ENCODE measurements around the gene MEP1A.
"Not testable (repeated sequence)": the region's sequence is repeated elsewhere in the genome, so short reads cannot be mapped to it uniquely, and the experiment has no call there.

The MEP1A gene, protein sequence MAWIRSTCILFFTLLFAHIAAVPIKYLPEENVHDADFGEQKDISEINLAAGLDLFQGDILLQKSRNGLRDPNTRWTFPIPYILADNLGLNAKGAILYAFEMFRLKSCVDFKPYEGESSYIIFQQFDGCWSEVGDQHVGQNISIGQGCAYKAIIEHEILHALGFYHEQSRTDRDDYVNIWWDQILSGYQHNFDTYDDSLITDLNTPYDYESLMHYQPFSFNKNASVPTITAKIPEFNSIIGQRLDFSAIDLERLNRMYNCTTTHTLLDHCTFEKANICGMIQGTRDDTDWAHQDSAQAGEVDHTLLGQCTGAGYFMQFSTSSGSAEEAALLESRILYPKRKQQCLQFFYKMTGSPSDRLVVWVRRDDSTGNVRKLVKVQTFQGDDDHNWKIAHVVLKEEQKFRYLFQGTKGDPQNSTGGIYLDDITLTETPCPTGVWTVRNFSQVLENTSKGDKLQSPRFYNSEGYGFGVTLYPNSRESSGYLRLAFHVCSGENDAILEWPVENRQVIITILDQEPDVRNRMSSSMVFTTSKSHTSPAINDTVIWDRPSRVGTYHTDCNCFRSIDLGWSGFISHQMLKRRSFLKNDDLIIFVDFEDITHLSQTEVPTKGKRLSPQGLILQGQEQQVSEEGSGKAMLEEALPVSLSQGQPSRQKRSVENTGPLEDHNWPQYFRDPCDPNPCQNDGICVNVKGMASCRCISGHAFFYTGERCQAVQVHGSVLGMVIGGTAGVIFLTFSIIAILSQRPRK

DNA sequence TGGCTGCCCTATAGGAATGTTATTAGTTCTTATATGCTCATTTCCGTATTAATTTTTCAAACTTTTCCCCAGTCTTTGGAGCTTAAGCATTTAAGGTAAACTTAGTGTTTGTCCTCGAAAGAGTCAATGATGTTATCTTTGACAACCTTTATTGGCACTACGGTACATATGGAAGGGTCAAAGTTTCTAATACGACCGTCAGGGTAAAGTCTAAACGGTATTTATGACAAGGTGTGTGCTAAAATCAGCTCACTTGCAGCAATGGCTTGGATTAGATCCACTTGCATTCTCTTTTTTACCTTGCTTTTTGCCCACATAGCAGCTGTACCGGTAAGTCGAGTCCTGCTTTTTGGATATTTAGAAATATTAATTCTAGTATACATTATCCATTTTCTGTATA lies at the start of gene MEP1A:
MEP1A (plus strand) TSS at position 252 of the 400 bp plus-strand sequence; CDS start at position 262, 10 bp downstream.
- DNase-seq, result no peak

DNA sequence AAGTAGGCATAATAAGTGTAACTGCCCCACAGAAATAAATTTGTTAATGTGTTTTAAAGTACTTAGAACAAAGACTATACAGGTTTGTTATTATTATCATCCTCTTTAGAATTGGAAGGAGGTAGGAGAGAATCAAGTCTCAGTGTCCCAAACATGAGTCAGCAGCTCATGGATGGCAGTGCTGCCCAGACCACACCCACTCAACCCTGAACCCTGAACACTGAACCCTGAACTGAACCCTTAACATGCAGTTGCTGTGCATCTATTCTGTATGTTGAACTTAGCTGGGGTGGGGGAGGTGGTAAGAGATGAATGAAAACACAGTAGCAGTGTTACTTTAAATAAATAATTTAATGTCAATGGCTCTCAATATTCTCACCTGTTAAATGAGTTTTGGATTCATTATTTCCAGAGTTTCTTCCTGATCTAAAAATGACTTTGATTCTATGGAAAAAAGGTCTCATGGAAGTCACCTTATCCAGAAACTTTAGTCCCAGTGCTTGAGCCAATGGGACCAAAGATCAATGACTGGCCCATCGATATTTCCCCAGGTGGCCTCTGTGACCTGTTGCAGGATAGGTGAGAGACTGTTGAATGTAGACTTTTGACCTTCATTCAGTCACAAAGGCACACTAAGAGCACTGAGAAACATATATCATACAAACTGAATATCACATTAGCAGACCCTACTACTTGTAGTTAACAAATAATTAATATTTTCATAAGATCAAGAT lies 49.6 kb upstream of the MEP1A start:
- no peak for DNase-seq

DNA sequence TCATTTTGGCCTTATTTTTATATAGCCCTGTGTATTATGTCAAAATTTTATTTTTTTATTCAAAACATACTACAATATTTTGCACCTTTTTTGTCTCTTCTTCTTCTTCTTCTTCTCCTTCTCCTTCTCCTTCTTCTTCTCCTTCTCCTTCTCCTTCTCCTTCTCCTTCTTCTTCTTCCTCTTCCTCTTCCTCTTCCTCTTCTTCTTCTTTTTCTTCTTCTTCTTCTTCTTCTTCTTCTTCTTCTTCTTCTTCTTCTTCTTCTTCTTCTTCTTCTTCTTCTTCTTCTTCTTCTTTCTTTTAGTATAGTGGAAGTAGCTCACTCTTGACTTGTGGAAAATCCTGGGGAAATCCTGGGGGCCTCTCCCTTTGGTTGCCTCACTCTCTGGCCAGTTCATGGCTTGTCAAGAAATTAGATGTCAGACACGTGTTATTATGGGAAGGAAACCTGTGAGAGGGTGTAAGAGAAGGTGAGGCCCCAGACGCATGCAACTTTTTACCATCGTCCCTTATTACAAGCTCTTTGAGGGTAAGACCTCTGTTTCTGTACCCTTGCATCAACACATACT lies 48.9 kb upstream of the MEP1A start:
- DNase-seq, result not testable (repeated sequence)

DNA sequence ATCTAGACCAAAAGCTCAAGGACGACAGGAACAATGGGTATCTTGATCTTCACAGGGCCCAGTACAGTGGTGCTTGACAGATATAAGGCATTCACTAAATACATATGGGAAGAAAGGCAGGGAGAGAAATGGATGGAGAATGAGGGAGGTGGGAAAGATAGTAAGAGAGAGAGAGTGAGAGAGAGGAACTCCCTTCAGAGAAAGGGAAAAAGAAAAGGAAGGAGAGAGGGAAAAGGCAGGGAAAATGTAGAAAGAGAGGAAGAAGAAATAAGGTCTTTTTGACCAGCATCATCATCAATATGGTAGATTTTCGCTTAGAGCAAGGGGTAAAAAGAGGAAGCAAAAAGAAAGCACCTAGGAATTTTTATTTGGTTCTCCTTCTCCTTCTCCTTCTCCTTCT lies 47.2 kb upstream of the MEP1A start:
- DNase-seq, result no peak

DNA sequence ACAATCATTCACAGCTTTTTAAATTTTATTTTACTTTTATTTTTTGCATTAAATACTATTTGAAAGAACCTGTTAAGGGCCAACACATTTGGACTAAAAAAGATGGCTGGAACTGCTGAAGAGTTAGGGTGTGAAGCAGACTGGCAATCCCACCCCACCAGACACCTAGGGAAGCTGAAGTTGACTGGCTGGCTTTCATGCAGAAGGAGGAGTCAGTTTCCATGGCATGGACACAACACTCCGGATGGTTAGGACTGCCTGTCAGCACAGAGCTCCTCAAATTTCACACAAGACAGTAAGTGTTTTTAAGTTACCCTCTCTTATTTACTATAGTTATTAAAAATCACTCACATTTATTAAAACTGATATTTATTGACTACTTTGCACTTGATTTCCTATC lies 46.5 kb upstream of the MEP1A start, which contains the start of gene ANKRD66:
ANKRD66 (plus strand) TSS at position 238 of the 400 bp plus-strand sequence. CDS start 5,016 bp downstream, outside the sequence.
- peak in 3 of 56 donors; percentile 1 for DNase-seq

DNA sequence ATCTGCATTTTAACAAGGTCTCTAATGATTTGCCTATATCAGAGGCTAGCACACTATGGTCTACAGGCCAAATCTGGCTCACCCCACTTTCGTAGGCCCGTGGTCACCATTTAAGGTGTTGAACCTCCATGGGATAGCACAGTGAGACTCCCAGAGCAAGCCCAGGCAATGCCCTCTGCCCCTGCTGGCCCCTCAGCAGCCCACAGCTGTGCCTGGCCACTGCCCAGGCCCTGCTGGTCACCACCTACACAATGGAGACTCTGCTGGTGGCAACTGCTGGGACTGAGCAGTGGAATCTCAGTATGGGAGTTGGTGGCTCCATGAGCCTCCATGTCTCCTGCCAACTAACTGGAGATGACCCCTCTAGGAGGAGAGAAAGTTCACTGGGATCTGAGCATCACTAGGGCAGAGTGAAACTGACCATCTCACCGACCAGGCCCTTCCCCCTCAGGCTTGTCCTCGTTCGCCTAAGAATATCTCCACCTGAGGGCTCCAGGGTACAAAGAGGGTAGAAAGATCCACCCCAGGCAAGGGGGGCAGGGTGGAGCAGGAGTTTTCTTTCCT lies 44.2 kb upstream of the MEP1A start:
- DNase-seq, result no peak

DNA sequence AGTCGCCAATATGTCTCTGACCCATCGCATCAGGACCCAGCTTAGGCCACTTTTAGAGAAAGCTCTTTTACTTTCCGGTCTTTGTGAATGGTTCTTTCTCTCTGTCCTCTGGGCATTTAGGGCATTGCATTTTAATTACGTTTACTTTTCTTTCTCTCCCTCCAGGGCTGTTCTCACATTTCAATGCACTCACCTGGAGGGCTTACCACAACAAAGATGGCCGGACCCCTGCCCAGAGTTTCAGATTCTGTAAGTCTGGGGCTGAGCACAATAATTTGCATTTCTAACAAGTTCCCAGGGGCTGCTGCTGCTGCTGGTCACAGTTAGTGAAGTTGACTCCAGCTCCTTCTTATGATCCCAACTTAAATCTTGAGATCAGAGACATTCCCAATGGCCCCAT lies 43.5 kb upstream of the MEP1A start:
- no peak for DNase-seq

DNA sequence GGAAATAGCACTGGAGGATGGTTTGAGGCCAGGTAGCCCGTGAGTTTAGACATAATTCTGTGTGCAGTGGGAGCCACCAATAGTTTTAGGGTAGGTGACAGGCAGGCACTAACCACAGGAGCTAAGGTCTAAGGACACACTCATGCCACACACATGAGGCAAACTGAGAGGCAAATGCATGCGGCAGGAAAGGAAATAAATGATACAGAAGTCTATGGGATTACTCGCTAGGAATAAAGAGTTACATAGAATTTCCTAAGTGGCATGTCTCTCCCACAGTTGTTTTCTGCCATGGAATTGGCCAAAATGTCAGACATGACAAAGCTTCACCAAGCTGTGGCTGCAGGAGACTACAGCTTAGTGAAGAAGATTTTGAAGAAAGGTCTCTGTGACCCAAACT lies 41.5 kb upstream of the MEP1A start:
- DNase-seq, result no peak

DNA sequence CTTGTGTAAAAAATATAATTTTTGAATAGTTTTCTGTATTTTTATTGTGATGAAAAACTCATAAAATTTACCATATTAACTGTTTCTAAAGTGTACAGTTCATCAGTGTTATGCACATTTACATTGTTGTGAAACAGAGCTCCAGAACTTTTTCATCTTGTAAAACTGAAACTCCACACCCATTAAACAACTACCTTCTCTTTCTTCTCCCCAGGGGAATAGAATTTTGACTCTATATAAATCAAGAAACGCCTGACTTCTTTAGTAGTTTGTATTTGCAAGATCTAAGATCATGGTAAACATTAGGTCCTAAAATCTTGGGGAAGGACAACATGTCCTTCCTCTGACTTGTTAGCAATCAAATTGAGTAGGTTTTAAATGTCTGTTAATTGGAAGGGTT lies 37.3 kb upstream of the MEP1A start:
- no peak for DNase-seq

DNA sequence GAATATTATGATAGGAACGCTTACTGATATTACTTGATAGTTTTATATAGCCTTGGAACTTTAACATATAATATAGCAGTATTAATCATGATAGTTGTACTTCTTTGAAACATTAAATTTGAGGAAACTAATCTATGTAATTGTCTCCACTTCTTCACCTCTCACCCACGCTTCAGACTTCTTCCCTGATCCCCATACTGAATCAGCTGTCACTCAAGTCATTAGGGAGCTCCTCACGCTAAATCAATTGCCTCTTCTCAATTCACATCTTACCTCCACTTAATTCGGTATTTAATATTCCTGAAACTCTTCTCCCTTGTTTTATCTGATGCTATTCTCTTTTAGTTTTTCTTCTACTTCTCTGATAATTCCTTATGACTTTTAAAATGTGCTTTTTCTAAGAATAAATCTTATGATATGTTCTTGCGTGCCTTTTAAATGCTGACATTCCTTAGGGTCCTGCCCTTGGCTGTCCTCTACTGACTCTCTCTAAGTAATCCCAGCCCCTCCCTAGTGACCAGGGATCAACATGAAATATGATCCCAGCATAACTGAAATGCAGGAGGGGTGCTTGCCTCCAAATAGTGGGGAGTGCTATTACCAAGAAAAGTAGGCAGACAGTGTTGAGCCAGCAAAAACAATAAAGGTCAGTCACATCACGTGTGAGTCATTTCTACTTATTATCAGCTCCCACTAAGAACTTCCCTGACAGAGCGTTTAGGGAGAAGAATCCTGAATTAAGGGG lies 36.5 kb upstream of the MEP1A start:
- no peak for DNase-seq

DNA sequence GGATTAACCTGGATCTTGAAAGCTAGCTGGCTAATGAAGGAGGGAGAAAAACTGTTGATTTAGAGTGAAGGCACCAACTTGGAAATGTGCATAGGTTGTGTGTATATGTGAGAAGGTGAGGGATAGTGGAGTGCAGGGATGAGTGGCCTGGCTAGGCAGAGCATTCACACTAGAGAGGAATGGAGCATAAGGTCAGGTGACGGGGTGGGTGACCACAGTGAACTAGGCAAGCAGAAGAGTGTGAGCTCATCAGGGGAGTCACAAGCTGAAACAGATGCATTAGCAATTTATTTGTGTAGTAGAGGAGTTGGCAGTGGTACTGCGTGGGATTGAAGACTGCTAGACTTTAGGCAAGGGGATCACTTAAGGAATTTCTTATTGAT lies 36.0 kb upstream of the MEP1A start:
- no peak for DNase-seq

DNA sequence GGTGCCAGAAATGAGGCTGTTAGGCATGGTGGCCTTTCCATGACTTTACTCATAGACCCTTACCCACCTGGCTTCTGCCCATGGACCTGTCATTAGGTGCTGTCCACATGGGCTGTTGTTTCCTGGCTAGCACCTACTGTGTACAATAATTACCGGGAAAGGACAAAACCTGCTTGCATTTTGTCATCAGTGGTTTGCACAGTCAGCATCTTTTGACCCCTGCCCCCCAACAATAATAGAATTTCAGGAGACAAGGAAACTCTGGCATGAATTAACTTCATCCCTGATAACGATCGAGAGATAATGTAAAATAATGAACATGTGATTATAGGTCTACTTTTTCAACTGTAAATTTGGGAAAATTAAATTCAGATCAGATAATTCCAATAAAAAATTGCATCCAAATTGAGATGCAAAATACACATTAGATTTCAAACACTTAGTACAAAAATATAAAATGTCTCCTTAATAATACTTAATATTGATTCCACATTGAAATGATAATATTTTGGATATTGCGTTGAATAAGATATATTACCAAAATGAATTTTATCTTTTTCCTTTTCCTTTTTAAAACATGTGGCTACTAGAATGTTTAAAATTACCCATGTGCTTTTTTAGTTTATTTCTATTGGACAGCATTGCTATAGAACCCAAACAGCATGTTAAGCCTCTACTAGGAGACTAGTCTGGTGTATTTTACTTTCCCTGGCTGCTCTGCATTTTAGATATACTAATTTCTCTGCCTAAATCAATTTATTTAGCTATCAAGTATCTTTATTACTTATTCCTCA lies 34.0 kb upstream of the MEP1A start:
- DNase-seq, result no peak

DNA sequence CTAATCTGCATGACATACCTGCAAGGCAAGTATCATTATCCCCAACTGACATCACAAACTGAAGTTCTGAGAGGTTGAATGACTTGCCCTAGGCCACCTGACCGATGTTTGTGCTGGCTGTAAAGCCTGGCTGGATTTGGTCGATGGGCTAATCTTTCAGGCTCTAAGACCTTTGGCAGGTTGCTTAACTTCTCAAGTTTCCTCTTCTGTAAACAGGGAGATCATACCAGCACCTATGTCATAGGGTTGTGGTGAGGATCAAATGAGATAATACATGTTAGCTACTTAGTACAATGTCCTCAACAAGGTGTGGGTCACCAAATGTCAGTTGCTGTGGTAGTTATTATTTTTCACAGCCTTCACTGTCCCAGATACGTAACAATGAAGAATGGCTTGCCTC lies 32.3 kb upstream of the MEP1A start:
- no peak for DNase-seq

DNA sequence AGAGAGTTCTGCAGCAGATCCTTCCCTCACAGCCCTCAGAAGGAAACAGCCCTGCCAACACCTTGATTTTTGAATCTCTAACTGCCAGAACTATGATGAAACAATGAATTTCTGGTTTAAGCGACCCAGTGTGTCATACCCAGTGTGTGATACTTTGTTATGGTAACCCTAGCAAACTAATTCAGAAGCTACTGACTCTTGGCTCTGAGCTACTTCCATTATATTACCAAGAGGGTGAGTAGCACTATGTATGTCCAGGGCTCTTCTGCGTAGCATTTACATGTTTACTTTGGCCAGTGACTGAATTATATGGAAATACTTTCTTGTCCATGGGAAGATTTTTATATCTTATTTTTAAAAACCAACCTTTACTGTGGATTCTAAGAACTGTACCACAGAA lies 29.7 kb upstream of the MEP1A start:
- DNase-seq, result no peak

DNA sequence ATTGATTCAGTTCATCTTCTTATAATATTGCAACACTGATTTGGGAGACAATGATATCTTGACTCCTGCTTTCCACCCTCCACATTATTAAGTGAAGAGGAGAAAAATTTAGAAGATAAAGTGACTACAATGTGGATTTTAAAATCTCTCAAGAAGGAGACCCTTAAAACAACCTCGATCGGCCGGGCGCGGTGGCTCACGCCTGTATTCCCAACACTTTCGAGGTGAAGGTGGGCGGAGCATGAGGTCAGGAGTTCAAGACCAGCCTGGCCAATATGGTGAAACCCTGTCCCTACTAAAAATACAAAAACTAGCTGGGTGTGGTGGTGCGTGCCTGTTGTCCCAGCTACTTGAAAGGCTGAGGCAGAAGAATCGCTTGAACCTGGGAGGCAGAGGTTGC lies 28.9 kb upstream of the MEP1A start:
- DNase-seq, result not testable (repeated sequence)

DNA sequence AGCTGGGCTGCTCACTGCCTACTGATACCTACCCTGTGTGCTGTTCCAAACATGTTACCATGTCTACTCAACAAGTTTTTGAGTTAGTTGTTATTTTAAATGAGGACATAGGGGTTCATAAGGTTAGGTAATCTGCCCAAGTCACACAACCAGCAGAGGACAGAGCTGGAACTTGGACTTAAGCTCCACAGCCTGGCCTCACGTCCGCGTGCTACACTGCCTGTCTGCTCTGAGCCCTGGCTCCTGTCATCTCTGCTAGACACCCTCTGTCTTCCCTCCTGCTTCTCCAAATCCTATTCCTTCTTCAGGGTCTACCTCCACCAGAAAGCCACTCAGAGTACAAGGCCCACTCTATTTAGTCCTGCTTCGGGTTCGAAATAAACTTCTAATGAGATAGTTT lies 28.2 kb upstream of the MEP1A start:
- DNase-seq, result no peak

DNA sequence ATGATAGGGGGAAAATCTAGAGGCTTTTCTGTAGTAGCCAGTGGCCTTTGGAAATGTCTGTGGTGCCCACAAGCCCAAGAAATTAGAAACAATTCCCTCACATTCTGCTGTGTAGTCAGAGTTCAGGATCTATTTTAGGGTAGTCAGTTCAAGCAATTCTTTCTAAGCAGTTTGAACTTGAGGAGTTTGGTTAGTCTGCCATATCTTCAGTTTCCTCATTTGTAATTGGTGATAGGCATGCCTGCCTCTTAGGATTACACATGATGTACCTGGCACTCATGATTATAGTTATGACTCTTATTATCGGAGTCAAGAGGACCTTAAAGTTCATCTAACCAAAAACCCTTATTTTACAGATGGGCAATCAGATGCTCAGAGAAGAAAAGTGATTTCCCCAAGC lies 21.2 kb upstream of the MEP1A start:
- DNase-seq, result no peak

DNA sequence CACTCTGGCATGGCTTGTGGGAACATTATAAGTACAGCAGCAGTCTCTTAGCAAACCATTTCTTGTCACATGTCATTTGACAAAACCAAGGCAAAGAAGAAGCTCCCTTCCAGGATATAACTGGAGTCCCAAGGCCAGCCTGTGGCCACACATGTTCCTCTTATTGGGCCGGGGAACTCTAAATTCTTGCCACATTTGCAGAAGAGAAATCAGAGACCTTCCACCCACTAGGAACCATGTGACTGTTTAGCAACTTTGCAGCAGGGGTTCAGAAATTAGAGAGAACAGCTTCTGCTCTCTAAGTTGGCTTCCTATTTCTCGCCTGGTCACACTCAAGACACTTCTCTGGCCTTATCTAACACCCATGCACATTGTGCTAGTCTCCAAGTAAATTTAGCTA lies 20.4 kb upstream of the MEP1A start:
- DNase-seq, result peak in 21 of 56 donors; percentile 2 to 61 (median 14)

DNA sequence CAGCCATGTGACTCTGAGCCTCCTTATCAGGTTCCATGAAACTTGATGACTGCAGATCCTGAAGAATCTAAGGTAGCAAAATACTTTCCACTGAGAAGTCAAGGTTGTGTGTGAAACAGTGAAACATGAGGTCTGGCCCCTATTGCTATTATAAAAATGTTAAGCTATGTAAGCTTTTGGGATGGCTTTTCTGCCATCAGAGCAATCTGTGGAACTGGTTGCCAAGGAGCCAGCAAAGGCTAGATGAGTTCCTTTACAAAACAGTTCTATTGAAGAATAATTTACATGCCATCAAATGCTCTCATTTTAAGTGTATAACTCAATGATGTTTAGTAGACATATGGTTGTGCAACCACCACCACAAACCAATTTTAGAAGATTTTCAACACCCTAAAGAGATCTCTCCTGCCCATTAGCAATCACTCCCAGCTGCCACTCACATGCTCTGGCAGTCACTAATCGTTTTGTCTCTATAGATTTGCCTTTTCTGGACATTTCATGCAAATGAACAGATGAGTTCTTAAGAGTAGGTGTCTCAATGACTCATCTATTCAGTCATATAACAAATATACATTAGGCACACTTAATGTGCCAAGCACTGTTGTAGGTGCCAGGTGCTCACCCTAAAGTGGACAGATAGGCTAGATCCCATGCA lies 19.9 kb upstream of the MEP1A start:
- peak in 3 of 56 donors; percentile 11 to 13 (median 13) for DNase-seq

All from amygdala (tissue), 56 donors.